Endodermal cell (in vitro differentiated cells): ENCODE data around the gene GATD1. TPM values are rescaled to one million over a fixed set of nuclear protein-coding genes. Genes with fewer than 3 reads are reported as not detected.
A peak's percentile ranks its signal among the peaks of the same experiment; 100 is the strongest.

ENCODE experiments used
- DNase-seq: peaks from one replicate; pipeline ENCODE4 v3.0.0-alpha.2; 2017
- H3K27ac ChIP-seq: 2 replicates; pipeline ENCODE4 v1.5.1; 2013; ENCODE audit warnings: mild to moderate bottlenecking, low read depth, low read length, moderate library complexity
- H3K27me3 ChIP-seq: 2 replicates; pipeline ENCODE4 v1.6.1; 2013; ENCODE audit warnings: mild to moderate bottlenecking, low read length, moderate library complexity; ENCODE audit not compliant: insufficient read depth, control insufficient read depth, poor library complexity, severe bottlenecking
- H3K36me3 ChIP-seq: 2 replicates; pipeline ENCODE4 v1.7.0; 2013; ENCODE audit warnings: mild to moderate bottlenecking, low read length, moderate library complexity; ENCODE audit not compliant: control insufficient read depth, insufficient read depth
- H3K4me1 ChIP-seq: one replicate; pipeline ENCODE4 v1.7.0; 2013; ENCODE audit warnings: low read length; ENCODE audit not compliant: control insufficient read depth, insufficient read depth
- H3K4me3 ChIP-seq: 2 replicates; pipeline ENCODE4 v1.5.1; 2013; ENCODE audit warnings: mild to moderate bottlenecking, low read length, moderate library complexity
- H3K9ac ChIP-seq: 2 replicates; pipeline ENCODE4 v1.6.1; 2013; ENCODE audit warnings: mild to moderate bottlenecking, low read length, moderate library complexity; ENCODE audit not compliant: poor library complexity, severe bottlenecking; ENCODE audit errors: extremely low read depth
- H3K9me3 ChIP-seq: 2 replicates; pipeline ENCODE4 v1.6.1; 2013; ENCODE audit warnings: mild to moderate bottlenecking, low read length, moderate library complexity; ENCODE audit not compliant: control insufficient read depth
- H3K27ac Mint-ChIP-seq: 2 replicates; pipeline ENCODE4 v1.8.0; 2020; ENCODE audit warnings: mixed read lengths
- H3K27me3 Mint-ChIP-seq: 2 replicates; pipeline ENCODE4 v1.8.0; 2021; ENCODE audit warnings: mild to moderate bottlenecking, mixed read lengths; ENCODE audit not compliant: insufficient read depth
- H3K36me3 Mint-ChIP-seq: 2 replicates; pipeline ENCODE4 v1.8.0; 2020; ENCODE audit warnings: low read depth, mixed read lengths
- H3K4me1 Mint-ChIP-seq: 2 replicates; pipeline ENCODE4 v1.8.0; 2020; ENCODE audit warnings: mixed read lengths
- H3K4me3 Mint-ChIP-seq: 2 replicates; pipeline ENCODE4 v1.8.0; 2020; ENCODE audit warnings: mild to moderate bottlenecking, moderate library complexity, mixed read lengths
- H3K9me3 Mint-ChIP-seq: 2 replicates; pipeline ENCODE4 v1.8.0; 2020; ENCODE audit warnings: mild to moderate bottlenecking, mixed read lengths
- CTCF ChIP-seq: fragments of 200-600 bp; sonication (generic); conservative IDR thresholded peaks from 2 replicates; pipeline ENCODE4 v1.5.0; 2021; ENCODE audit warnings: antibody characterized with exemption, mild to moderate bottlenecking
- WGBS, 2 experiments: methylation state at CpG; one replicate each; pipeline versions ENCODE4 v1.1.5 to v1.1.7; 2013; ENCODE audit warnings: missing lambda C conversion rate in 2 of 2, mixed read lengths in 1 of 2; ENCODE audit not compliant: insufficient coverage in 1 of 2, insufficient read length in 1 of 2; 5-methylcytosine and 5-hydroxymethylcytosine counted together
- total RNA-seq, 2 donors: library from RNA; stranded (reverse); fragmentation: NEBNext Ultra II Directional in 1 of 2; extraction: Animal tissue kit (Norgen Biotek cat#: 25700) in 1 of 2; gene quantifications; 2 replicates in 1 of 2; 3 replicates in 1 of 2; pipeline ENCODE4 v1.2.1, GENCODE V29; 2021

The GATD1 gene
- total RNA-seq, 2 donors from 2014 or later = 57.2 to 63.2 TPM

GRCh38 chr11:816433-816779 is 39.1 kb upstream of the GATD1 start:
- WGBS, 2 experiments = 60 to 76% methylated on average over 6 to 8 of the region's 11 CpGs
- Mint-ChIP-seq H3K4me3 (no peak overlapping the region), H3K27me3 (no peaks in the 10 kb centered on the region), H3K36me3 (peaks cover 24% of the 10 kb centered on the region), H3K9me3 (no peaks in the 10 kb centered on the region), H3K27ac (no peak overlapping the region), H3K4me1 (peaks cover 2% of the 10 kb centered on the region)
- no peaks in the 10 kb centered on the region for H3K9me3 ChIP-seq
- DNase-seq = peak; percentile 71
- no peaks in the 10 kb centered on the region for H3K27me3 ChIP-seq
- H3K9ac ChIP-seq = no peak overlapping the region
- no peaks in the 10 kb centered on the region for H3K4me1 ChIP-seq
- no peak overlapping the region for H3K4me3 ChIP-seq
- no peak for TF ChIP-seq CTCF
- no peak overlapping the region for H3K27ac ChIP-seq
- peaks cover 28% of the 10 kb centered on the region for H3K36me3 ChIP-seq

- Mint-ChIP-seq H3K27me3 (no peaks in the 10 kb centered on the region), H3K36me3 (peaks cover 30% of the 10 kb centered on the region), H3K27ac (no peak overlapping the region), H3K4me3 (no peak overlapping the region), H3K9me3 (no peaks in the 10 kb centered on the region), H3K4me1 (peaks cover 7% of the 10 kb centered on the region)
- Histone ChIP-seq H3K9me3 (no peaks in the 10 kb centered on the region), H3K9ac (no peak overlapping the region), H3K36me3 (peaks cover 31% of the 10 kb centered on the region), H3K4me1 (no peaks in the 10 kb centered on the region), H3K27ac (no peak overlapping the region), H3K4me3 (no peak overlapping the region), H3K27me3 (no peaks in the 10 kb centered on the region)
- WGBS, 2 experiments = 91 to 97% methylated on average over 7 to 11 of the region's 11 CpGs
- TF ChIP-seq CTCF = no peak
- no peak for DNase-seq
These were observed 38.6 kb upstream of the GATD1 start for GRCh38 chr11:815675-816432.

DNA sequence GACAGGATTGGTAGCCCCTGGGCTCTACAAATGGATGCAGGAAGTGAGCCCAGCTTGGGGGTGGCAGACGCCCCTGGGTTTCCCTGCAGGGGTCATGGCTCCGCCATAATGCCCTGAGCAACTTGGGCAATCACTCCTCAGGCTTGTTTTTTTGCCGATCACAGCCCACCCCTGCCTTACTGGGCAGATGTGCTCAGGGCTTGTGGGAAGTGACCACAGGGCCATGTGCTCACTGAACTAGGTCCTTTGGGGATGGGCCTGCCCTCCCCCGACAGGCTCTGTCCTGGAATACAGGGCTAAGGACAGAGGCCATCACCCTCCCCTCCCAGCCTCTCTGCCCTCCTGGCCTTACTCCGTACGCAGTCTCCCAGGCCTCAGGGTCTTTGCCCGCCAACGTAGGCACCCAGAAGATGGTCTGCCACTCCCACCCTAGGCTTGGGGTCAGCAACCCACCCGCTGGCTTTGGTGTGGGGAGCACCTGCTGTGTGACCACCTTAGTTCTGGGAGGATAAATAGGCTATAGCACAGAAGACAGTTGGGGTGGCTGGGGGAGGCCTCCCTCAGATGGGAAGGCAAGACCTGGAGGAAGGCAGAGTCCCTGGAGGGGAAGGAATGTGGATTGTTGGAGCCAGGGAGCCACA is 36.3 kb upstream of the GATD1 start:
- 84 to 95% methylated on average over 3 to 9 of the region's 9 CpGs for WGBS, 2 experiments
- H3K27me3 ChIP-seq = no peaks in the 10 kb centered on the region
- H3K9ac ChIP-seq = no peak overlapping the region
- H3K27me3 Mint-ChIP-seq = no peaks in the 10 kb centered on the region
- H3K4me3 ChIP-seq = no peak overlapping the region
- no peak overlapping the region for H3K4me3 Mint-ChIP-seq
- no peak for DNase-seq
- peaks cover 15% of the 10 kb centered on the region for H3K4me1 Mint-ChIP-seq
- no peaks in the 10 kb centered on the region for H3K9me3 Mint-ChIP-seq
- no peak for TF ChIP-seq CTCF
- H3K27ac ChIP-seq = no peak overlapping the region
- no peaks in the 10 kb centered on the region for H3K9me3 ChIP-seq
- H3K36me3 ChIP-seq = peaks cover 31% of the 10 kb centered on the region
- H3K4me1 ChIP-seq = no peaks in the 10 kb centered on the region
- peak overlapping the region; percentile 21 for H3K27ac Mint-ChIP-seq
- peaks cover 31% of the 10 kb centered on the region for H3K36me3 Mint-ChIP-seq
